SU-DHL-6 (cell line): ENCODE data around the gene HSD17B7.

Source experiments
- EZH2phosphoT487 ChIP-seq: fragments of 200-600 bp; sonication (generic), shearing (Covaris generic); conservative IDR thresholded peaks from 2 replicates; pipeline ENCODE4 v1.6.1; 2018; ENCODE audit warnings: mild to moderate bottlenecking, antibody characterized with exemption, low read length, moderate library complexity, mixed read lengths
- TF ChIP-seq, protein P1 (sequence below): fragments of 200-600 bp; sonication (generic); IDR thresholded peaks from one replicate; pipeline ENCODE4 v1.5.1; 2017; ENCODE audit warnings: antibody characterized with exemption, mild to moderate bottlenecking, low read length, moderate library complexity; ENCODE audit not compliant: insufficient read depth, poor library complexity, severe bottlenecking

DNA sequence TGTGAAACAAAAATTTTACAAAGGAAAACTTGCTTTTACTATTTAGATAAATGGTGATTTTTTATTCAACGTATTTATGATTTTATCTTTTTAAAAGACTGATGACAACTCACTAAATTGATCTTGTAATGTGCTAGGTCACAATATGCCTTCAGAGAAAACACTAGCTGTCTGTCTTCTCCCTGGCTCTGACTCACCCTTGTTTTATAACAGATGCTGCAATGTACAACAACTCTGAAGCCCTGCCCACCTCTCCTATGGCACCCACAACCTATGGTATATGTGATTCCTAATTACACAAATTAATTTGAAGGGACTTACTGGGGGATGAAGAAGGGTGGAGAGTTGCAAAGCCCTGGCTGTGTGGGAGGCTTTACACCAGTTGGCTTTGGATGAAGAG is 24.7 kb upstream of the HSD17B7 start:
- TF ChIP-seq, protein P1, sequence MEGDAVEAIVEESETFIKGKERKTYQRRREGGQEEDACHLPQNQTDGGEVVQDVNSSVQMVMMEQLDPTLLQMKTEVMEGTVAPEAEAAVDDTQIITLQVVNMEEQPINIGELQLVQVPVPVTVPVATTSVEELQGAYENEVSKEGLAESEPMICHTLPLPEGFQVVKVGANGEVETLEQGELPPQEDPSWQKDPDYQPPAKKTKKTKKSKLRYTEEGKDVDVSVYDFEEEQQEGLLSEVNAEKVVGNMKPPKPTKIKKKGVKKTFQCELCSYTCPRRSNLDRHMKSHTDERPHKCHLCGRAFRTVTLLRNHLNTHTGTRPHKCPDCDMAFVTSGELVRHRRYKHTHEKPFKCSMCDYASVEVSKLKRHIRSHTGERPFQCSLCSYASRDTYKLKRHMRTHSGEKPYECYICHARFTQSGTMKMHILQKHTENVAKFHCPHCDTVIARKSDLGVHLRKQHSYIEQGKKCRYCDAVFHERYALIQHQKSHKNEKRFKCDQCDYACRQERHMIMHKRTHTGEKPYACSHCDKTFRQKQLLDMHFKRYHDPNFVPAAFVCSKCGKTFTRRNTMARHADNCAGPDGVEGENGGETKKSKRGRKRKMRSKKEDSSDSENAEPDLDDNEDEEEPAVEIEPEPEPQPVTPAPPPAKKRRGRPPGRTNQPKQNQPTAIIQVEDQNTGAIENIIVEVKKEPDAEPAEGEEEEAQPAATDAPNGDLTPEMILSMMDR = no peak
- no peak for TF ChIP-seq EZH2phosphoT487
